Fibroblast of peridontal ligament (primary cell): ENCODE data around the gene KCNH4.

ENCODE experiments used
- DNase-seq: peaks from one replicate; pipeline ENCODE4 v3.0.0-alpha.2; 2010; ENCODE audit errors: extremely low read depth

KCNH4 gene

GRCh38 chr17:42136654-42137051 is 44.3 kb downstream of the KCNH4 start:
- DNase-seq, result no peak

- DNase-seq, result peak; percentile 19
These were observed 45.0 kb downstream of the KCNH4 start for GRCh38 chr17:42135664-42136653.

GRCh38 chr17:42135151-42135550 is 45.8 kb downstream of the KCNH4 start:
- DNase-seq, result no peak

- DNase-seq, result no peak
These were observed 47.4 kb downstream of the KCNH4 start for GRCh38 chr17:42133461-42134041.

GRCh38 chr17:42132941-42133340 is 48.0 kb downstream of the KCNH4 start:
- DNase-seq, result peak; percentile 86

- peak; percentile 29 for DNase-seq
These were observed 48.9 kb downstream of the KCNH4 start for GRCh38 chr17:42131981-42132432.

GRCh38 chr17:42131232-42131631 is 49.7 kb downstream of the KCNH4 start:
- no peak for DNase-seq

- DNase-seq, result no peak
These were observed 50.5 kb downstream of the KCNH4 start for GRCh38 chr17:42130310-42130936.

- DNase-seq, result no peak
These were observed 51.7 kb downstream of the KCNH4 start for GRCh38 chr17:42129109-42129837.

GRCh38 chr17:42127414-42127813 is 53.5 kb downstream of the KCNH4 start:
- DNase-seq, result no peak

GRCh38 chr17:42126836-42127235 is 54.1 kb downstream of the KCNH4 start:
- DNase-seq, result no peak

GRCh38 chr17:42125565-42125964 is 55.4 kb downstream of the KCNH4 start:
- DNase-seq, result no peak

- no peak for DNase-seq
These were observed 56.7 kb downstream of the KCNH4 start for GRCh38 chr17:42124256-42124655.

GRCh38 chr17:42122371-42123303 is 58.3 kb downstream of the KCNH4 start, which contains the start of gene HSPB9:
HSPB9 (plus strand) TSS chr17:42122804; CDS start chr17:42122851, 47 bp downstream.
- no peak for DNase-seq

- peak; percentile 74 for DNase-seq
These were observed 59.9 kb downstream of the KCNH4 start, which contains the start of gene KAT2A for GRCh38 chr17:42120770-42121769. KAT2A (minus strand) TSS chr17:42121367; CDS start chr17:42121304, 63 bp downstream.

GRCh38 chr17:42120161-42120769 is 60.7 kb downstream of the KCNH4 start:
- no peak for DNase-seq

GRCh38 chr17:42119301-42119700 is 61.6 kb downstream of the KCNH4 start:
- DNase-seq, result no peak

- peak; percentile 23 for DNase-seq
These were observed 62.4 kb downstream of the KCNH4 start for GRCh38 chr17:42118545-42118944.

GRCh38 chr17:42118126-42118510 is 62.8 kb downstream of the KCNH4 start:
- no peak for DNase-seq
